Erythroblast (primary cell): Measurements from ENCODE around the gene FAR2.

Experiments used
- GATA1 ChIP-seq: IDR thresholded peaks from 2 replicates; pipeline ENCODE4 v1.6.1; 2011; ENCODE audit warnings: low read depth, mild to moderate bottlenecking, control low read depth, low read length, moderate library complexity
- POLR2A ChIP-seq: IDR thresholded peaks from 2 replicates; pipeline ENCODE4 v1.6.1; 2011; ENCODE audit warnings: mild to moderate bottlenecking, low read length

DNA sequence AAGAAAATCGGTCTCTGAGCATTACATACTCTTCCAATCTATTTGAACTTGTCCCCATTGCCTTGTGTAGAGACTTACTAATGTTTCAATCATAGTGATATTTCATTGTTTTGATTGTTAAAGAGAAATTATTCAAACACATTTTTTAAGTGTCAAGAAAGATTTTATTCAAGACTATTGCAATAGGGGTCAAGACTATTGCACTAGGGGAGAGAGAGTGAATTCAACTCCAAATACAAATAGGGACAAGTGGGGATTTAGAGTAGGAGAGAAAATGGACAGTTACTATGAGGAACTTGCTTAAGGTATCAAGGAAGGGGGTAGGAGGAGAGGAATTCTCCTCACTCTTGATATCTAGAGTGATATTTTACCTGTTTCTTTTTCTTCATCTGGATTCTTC is 73.1 kb downstream of the FAR2 start:
- TF ChIP-seq POLR2A, result no peak
- no peak for TF ChIP-seq GATA1
